Stimulated activated CD8-positive, alpha-beta memory T cell treated with anti-CD3 and anti-CD28 coated beads, Interleukin-7, amount 100 ng/mL, for 1 hour (primary cell): Measurements from ENCODE around the gene OR2A7.
"Not testable (repeated sequence)": the region's sequence is repeated elsewhere in the genome, so short reads cannot be mapped to it uniquely, and the experiment has no call there.

Source experiments
- DNase-seq, 2 donors: peaks; one replicate each; pipeline ENCODE4 v3.0.0-alpha.2; 2020; ENCODE audit warnings: low read depth in 2 of 2

The OR2A7 gene, protein sequence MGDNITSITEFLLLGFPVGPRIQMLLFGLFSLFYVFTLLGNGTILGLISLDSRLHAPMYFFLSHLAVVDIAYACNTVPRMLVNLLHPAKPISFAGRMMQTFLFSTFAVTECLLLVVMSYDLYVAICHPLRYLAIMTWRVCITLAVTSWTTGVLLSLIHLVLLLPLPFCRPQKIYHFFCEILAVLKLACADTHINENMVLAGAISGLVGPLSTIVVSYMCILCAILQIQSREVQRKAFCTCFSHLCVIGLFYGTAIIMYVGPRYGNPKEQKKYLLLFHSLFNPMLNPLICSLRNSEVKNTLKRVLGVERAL

DNA sequence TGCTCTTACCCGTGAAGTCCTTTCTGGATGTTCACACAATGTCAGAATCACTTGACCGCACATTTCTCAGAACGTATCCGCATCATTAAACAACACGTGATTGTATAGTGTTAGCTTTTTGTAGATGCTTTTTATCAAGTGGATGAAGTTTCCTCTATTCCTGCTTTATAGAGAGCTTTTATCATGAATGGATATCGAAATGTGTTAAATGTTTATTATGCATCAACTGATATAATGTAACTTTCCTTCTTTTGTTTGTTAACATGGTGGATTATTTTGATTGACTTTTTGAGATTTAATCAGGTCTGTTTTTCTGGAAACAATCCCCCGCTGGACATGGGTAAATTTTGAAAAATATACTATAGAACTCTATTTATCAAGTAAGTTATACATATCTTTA is at the start of gene OR2A7:
Gene OR2A7 (minus strand): TSS at position 101 of the 400 bp plus-strand sequence. CDS start 5,164 bp downstream, outside the sequence.
- DNase-seq = not testable (repeated sequence)

DNA sequence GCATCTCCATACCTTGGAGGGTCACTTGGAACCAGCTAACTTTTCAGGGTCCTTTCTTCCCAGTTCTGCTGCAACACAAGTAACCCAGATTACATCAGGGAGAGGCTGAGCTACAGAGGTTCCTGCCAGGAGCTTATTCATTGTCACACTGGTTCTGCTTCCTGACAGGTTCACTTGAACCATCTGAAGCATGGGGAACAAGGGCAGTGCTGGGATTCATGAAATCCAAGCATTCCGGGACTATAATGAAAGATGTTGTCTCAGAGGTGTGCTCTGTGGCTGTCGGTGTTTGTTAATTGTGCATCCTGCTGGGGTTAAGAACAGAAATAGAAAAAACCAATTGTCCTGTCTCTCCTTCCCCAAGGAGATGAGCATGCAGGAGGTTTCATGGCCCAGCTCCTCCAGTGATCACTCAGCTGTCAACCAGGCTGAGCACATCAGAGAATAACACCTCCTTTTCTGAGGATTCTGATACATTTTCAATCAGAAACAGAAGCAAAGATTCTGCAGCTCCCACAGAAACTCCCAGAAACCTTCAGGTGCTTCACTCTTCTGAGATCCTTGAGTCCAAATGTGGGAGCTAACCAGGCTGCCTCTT is 47.4 kb upstream of the OR2A7 start, which contains the start of gene OR2A1:
Gene OR2A1 (plus strand): TSS at position 548 of the 598 bp plus-strand sequence. CDS start 5,706 bp downstream, outside the sequence.
- not testable (repeated sequence) for DNase-seq

DNA sequence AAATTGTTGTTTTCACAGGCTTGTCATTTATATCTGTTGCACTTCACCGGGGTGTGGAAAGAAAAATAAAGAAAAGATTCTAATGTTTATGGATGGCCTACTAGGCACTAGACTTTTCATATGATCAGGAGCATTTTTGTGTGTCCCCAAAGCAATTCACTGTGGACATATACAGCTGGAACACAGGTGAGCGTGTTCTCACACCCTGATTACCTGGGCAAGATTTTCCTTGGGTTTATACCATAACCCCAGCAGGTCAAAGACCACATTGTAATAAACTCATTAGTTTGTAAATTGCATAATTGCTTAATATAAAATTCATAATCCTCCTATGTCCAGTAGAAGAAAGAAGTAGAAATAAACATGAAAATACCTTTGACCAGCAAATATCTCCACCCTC is 46.6 kb upstream of the OR2A7 start:
- not testable (repeated sequence) for DNase-seq

DNA sequence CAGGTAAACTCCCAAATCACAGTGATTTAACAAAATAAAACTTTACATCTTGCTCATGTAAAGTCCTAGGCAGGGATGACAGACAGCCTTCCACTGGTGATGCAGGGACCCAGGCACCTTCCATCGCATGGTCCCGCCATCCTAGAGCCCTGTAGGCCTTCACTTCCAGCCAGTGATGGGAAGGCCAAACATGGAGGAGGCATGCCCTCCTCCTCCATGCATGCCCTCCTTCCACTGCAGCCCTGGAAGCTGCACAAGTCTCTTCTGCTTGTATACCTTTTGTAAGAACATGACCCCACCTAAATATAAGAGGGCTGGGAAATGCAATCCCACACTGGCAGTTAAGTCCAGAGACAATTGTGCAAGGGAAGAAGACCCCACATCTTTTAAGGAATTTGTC is 45.1 kb upstream of the OR2A7 start:
- not testable (repeated sequence) for DNase-seq

DNA sequence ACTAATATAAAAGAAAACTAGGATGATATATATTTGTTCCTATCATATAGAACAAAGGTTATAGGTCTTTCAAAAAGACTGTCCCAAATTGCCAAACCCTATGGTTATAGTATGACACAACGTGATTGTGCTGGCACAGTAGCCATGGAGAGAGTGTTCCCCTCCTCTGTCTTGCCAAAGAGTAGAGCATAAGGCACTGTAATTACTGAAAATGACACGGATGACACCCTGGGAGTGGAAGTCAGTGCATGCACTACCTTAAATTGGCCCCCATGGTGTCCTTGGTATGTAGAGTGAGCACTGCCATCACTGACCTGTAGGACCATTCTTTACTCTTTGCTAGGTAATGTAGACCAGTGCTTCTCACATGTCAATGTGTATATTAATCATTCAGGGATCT is 40.6 kb upstream of the OR2A7 start:
- not testable (repeated sequence) for DNase-seq

DNA sequence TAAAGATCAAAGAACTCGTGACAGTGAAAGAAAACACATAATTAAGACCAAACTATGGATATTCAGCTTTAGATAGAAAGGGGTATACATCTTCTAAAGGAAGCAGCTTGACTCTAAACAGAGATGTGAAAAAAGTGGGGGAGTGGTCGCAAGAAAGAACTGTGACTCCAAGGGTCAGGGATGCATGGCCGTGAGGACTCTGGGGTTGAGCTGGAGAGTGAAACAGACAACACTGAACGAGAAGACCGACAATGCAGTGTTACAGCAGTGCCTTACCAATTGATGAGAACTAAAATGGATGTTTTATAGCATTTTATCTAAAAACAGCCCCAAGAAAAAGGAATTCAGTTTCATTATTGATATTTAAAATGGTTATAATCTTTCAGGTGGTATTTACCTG is 39.0 kb upstream of the OR2A7 start:
- DNase-seq = not testable (repeated sequence)

DNA sequence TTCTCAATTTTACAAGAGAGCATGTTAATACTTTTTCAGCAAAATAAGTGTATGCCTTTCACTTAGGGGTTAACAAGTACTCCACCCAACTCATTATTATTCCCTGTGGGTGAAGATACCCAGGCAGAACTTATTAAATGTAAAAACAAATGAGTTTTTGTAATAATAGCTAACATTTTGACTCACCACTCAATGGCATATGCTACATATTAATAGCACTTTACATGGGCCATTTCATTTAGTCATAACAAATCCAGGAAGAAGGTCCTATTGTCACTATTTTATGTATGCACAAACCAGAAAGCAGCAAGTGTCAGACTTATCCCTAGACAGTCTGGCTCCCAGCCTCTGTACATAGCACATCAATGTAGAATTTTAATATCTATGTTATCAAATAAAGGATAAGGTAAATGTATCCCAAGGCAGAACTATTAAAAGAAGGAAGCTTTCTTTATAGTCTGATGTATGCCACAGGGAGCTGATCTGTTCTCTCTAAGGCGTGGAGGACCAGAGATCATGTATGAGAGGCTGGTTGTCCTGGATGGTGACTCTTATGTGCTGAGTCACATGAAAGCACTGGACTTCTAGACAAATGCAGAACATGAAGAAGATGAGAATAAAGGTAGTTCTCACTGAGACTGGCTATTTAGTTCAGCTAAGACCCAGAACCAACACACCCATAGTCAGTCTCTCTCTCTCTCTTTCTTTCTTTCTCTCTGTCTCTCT is 38.1 kb upstream of the OR2A7 start:
- not testable (repeated sequence) for DNase-seq

DNA sequence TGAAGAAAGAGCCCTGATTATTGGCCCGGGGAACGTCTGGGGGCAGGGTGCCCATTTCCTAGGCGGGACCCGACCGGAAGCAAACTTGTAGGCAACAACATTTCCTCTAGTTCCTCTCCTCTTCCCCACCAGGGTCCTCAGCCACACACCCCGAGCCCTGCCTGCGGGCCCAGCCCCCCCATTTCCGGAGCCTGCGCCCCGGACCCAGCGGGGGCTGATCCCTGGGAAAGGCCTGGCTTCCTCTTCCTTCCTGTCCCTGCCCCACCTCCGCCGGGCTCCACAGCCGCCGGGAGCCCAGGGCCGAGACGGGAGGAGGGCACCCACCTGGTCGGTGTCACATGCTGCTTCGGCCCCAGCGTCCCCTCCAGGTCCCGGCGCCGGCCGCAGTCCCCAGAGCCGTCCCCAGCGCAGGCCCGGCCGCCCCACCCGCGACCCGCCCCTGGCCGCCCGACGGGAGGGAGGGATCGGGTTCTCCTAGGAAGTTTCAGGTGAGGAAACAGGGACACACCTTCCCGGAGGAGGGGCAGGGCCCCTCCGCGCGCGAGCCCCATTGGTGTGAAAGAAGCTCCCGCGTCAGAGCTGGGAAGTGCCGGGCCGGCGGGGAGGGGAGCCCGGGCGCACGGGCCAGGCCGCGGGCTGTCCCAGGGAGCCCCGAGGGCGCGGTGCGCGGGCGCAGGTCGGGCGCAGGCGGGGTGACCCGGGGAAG is 29.4 kb upstream of the OR2A7 start:
- DNase-seq = not testable (repeated sequence)

DNA sequence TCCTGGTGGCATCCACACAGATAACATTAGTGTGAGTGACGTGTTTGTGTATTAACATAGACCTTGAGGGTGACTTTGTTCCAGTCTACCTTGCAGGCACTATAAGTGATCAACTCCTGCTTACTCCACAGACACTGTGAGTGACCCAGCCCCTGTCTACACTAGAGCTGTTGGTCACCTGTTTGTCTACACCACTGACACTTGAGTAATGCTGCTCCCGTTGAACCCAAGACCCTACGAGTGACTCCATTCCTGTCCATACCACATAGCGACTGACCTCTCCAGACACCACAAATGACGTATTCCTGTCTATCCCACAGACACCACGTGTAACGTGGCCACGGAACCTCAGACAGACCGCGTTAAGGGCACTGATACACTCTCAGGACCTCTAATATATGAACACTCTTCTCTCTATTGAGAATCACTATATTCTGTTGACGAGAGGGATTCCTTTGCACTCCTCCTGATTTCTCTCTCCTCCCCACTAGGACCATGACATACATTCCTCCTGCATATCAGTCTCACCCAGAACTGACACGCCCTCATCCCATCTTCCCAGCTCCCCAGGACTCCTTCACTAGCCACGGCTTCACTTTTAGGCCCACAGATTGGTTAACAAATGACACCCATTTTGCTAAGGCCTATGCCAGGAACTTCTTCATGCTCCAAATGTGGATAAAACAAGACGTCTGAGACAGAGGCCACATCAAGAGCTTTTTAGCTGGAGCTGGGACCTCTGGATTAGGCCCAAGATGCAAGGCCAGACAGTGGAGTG is 28.0 kb upstream of the OR2A7 start:
- DNase-seq = not testable (repeated sequence)

DNA sequence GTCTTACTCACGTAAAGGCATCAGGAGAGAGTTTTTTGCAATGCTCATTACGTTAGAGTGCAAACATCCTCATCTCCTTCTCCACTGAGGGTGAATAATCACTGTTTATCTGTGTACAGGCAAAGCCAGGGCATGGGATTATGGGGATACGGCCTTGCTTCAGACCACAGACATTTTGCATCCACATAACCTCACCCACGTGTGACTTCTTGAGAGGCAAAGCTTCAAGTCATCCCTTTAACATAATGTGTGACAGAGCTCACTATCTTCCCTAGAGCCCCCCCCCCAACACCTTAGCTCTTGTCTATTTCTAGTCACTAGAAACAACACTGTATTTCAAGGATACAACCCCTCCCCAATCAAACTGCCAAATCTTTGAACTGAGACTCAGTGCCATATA is 27.0 kb upstream of the OR2A7 start:
- not testable (repeated sequence) for DNase-seq

DNA sequence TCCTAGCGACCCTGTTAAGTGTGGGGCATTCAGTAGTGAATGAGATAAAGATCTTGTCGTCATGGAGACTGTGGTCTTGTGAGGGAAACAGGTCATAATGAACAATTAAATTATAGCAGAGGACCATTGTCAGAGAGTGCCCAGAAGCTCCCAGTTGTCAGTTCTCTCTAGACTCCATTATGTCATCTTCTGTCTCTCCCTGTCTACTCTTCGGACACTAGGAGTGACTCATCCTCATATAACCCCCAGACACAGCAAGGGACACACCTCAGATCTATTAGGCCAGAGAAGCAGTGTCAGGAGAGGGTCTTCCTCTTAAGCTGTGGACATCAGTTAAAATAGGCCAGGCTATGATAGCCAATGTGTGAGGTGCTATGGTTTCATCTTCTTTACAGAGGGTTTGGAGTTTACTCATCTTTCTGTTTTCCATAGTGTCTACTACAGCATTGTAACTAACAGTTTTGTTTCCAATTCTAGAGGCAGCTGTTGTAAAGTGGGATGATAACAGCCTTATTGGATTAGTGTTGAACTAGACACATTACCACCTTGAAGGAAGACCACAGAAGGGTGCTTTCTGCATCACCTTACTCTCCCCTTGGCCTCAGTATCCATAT is 22.7 kb upstream of the OR2A7 start:
- DNase-seq = not testable (repeated sequence)

DNA sequence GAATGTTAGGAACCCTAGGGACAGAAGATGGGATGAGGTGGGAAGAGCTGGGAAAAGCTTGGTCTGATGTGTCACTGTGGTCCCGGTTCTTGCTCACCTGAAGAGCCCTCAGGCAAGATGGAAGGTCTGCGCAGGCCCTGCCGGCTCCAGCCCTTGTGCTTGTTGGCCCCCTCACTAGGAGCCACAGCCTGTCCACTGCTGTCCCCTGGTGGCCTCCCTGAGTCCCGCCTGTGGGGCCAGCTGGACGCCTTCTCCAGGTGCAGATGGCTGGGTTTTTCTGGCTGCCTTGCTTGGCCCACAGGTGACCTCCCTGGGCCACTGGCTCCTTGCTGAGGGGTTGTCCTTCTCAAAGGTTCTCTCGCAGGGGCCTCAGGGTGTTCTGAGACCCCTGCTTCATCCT is 19.1 kb upstream of the OR2A7 start:
- DNase-seq = not testable (repeated sequence)

DNA sequence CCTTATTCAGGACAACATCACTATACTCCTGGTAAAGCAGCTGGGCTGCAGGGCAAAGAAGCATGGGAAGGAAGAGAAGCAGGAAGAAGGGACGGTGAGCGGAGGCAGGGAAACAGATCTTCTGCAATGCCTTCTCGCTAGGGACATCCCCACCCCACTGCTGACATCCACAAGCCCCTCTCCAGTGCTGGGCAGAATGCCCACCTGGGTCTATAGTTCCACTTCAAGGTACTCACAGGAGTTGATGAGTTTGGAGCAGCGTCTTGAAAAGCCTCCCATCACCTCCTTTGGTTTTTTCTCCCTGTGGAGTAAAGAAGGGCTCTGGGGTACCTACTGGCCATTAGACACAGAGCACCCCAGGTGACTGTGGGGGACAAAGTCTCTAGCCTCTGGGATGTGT is 17.9 kb upstream of the OR2A7 start:
- DNase-seq = not testable (repeated sequence)

DNA sequence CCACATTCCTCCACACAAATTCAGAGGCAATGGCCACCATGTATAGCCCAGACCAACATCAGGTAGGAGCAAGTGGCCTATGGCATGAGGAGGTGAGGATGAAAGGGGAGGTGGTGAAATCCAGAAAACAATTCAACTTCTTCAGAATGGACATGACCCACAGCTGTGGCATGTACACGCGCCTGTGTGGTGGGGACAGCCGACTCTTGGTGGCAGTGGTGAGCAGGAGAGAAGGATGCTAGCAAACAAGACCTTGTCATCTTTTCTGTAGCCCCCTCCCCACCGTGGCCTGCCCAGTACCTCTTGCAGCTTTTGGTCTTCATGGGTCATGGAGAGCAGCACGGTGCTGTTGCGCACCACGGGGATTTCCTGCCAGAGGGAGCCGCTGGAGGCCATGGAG is 17.4 kb upstream of the OR2A7 start:
- DNase-seq = not testable (repeated sequence)

DNA sequence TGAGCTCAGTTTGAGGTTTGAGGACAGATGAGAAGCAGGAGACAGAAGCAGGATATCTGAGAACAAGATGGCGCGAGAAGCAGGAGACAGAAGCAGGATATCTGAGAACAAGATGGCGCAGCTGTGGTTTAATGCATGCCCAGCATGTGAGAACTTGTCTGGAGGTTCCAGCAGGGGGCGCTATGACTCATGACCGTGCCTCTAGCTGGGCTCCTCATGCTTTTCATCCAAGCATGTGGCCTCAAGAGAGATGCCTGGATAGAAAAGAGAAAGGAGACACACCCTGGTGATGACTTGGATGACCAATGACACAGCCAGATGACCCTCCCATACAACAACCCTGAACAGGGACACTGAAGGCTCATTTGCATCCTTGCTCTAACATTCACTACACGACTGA is 15.4 kb upstream of the OR2A7 start:
- not testable (repeated sequence) for DNase-seq

DNA sequence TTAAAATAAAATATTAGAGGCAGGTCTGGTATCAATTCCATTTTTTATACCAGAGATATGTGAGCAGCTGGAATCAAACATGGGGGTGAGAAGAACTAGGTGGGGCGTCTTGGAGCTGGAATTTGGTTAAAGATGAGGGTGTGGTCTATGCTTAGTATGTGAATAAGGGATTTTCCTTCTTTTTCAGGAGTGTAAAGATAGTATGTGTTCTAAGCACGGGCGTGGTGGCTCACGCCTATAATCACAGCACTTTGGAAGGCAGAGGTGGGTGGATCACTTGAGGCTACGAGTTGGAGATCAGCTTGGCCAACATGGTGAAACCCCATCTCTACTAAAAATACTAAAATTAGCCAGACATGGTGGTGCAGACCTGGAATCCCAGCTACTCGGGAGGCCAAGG is 10.7 kb upstream of the OR2A7 start:
- DNase-seq = not testable (repeated sequence)

DNA sequence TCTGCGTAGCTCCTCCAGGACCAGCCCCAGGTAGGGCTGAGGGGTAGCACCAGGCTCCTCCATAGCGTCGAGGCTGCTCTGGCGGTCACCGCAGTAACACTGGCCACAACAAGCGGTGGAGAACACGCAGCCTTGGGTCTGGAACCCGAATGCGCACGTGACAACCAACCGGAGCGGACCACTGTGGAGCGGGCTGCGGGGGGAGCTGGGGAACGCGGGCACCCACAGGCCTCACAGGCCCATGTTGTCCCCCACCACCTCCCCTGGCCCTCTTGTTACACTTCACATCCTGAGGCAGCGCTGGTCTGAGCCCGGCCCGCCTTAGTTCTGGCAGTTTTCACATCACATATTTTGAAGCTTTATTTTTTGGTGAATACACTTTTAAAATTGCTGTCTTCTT is 4.6 kb upstream of the OR2A7 start, which contains the start of gene CTAGE8:
Gene CTAGE8 (minus strand): TSS at position 101 of the 400 bp plus-strand sequence. CDS start 38 bp downstream, at position 63.
- not testable (repeated sequence) for DNase-seq

DNA sequence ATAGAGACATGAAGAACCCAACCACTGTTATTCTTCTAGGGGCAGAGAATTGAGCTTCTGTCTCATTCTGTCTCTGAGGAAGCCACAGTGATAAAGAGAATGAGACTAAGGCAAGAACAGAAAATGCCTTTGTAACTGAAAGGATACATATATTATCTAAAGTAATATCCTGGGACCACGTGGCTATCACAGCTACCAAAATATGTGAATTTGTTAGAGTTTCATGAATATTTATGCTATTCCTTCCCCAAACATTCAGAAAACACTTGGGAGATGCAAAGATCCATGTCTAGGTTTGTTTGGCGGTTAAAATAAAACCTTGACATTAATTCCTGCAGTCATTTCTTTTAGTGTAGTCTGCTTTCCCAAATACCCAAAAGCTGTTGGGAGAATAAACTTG is 2.5 kb downstream of the OR2A7 start:
- not testable (repeated sequence) for DNase-seq

DNA sequence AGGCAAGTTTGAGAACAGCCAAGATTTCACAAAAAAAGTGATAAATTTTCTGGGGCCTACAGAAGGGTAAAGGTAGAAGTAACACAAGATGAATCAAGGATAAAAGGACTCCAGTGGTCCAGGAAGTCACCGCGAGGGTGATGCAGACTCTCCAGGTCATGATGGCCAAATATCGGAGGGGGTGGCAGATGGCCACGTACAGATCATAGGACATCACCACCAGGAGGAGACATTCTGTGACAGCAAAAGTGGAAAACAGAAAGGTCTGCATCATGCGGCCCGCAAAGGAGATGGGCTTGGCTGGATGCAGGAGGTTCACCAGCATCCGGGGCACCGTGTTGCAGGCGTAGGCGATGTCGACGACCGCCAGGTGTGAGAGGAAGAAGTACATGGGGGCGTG is 5.5 kb downstream of the OR2A7 start:
- DNase-seq = not testable (repeated sequence)

DNA sequence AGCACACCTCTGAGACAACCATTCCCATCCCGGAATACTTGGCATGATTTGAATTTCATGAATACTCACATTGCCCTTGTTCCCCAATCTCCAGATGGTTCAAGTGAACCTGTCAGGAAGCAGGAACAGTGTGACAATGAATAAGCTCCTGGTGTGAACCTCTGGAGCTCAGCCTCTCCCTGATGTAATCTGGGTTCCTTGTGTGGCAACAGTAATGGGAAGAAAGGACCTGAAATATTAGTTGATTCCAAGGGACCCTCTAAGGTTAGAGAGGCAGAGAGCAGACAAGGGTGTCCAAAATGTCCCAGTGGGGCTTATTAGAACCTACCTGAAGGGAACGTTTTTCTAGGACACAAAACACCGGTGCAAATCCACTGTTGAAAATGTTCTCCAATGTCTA is 8.5 kb downstream of the OR2A7 start:
- no peak for DNase-seq
